C4-2B (cell line): ENCODE measurements around the gene OR1F1.

Experiments used
- CTCF ChIP-seq: fragments of 450-650 bp; conservative IDR thresholded peaks from 2 replicates; pipeline ENCODE4 v1.5.1; 2017; ENCODE audit warnings: mild to moderate bottlenecking
- ZFX ChIP-seq: fragments of 450-650 bp; IDR thresholded peaks from 2 replicates; pipeline ENCODE4 v1.6.1; 2017

GRCh38 chr16:3207086-3207953 lies 19.3 kb downstream of the OR1F1 start:
- TF ChIP-seq CTCF (no peak), ZFX (no peak)
